ENCODE data around the gene NOC4L. TPM values are rescaled to one million over a fixed set of nuclear protein-coding genes. Genes with fewer than 3 reads are reported as not detected.

NOC4L gene
- total and polyA plus RNA-seq, 4 experiments from 2014 or later, result 13.9 to 26.0 (median 17.7) TPM

GRCh38 chr12:132139912-132140311 lies 4.3 kb upstream of the NOC4L start:
- peaks cover 0 to 2% (median 0%) of the 10 kb centered on the region in 8 donors for H3K9me3 Mint-ChIP-seq
- H3K27ac ChIP-seq (ENCODE audit: low read depth, low read length), result no peak overlapping the region
- intact Hi-C loops (cut with micrococcal nuclease), result loop anchor here (10.0 kb wide), 1 partner anchor 215 kb away; the partner anchor contains the start of gene PUS1
- peaks cover 13 to 22% of the 10 kb centered on the region in 2 donors for H3K36me3 Mint-ChIP-seq
- H3K9me3 ChIP-seq (ENCODE audit: control insufficient read depth in 1 of 2, low read length in 2 of 2), result no peaks in the 10 kb centered on the region
- peaks cover 6 to 20% (median 14%) of the 10 kb centered on the region in 4 donors for H3K4me1 Mint-ChIP-seq
- H3K4me3 Mint-ChIP-seq, result peak overlapping the region in 1 of 8 donors; percentile 67
- POLR2A ChIA-PET (ENCODE audit: partially characterized antibody), result interaction anchor here (1.7 kb wide), 1 partner anchor 9 kb away, joined by 4 read pairs; no protein-coding TSS in a partner anchor
- no peaks in the 10 kb centered on the region for H3K27me3 ChIP-seq (ENCODE audit: insufficient read depth, low read length)
- H3K27me3 Mint-ChIP-seq, result peaks cover 0 to 2% of the 10 kb centered on the region in 2 donors
- H3K27ac Mint-ChIP-seq, result no peak overlapping the region
- CTCF ChIA-PET (ENCODE audit: partially characterized antibody), result interaction anchor here (2.0 kb wide), 1 partner anchor 14 kb away, joined by 7 read pairs; no protein-coding TSS in a partner anchor
- peaks cover 17% of the 10 kb centered on the region for H3K4me1 ChIP-seq (ENCODE audit: insufficient read depth, low read length)
- peaks cover 33% of the 10 kb centered on the region for H3K36me3 ChIP-seq (ENCODE audit: insufficient read depth, low read length)
- no peak for DNase-seq
- no peak overlapping the region for H3K4me3 ChIP-seq (ENCODE audit: low read length in 2 of 2)

DNA sequence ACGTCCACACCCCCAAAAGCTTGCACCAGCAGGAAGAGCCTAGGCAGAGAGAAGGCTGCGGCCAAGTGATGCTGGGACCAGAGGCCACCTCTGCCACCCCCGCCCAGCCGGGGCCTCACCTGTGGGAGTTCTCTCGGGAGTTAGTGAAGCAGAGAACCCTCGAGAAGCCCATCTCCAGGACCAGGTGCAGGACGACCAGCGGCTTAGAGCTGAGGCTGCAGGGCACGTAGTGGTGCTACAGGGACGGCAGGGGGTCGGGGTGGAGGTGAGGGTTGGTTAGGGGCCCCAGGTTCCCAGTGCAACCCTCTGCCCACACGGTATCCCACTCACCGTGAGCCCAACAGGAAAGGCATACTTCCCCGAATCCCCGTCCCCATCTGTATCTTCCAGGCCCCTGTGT lies 3.8 kb upstream of the NOC4L start:
- Mint-ChIP-seq H3K4me1 (peaks cover 8 to 25% (median 18%) of the 10 kb centered on the region in 4 donors), H3K4me3 (no peak overlapping the region), H3K9me3 (peaks cover 0 to 2% (median 0%) of the 10 kb centered on the region in 8 donors), H3K27ac (no peak overlapping the region), H3K27me3 (peaks cover 0 to 2% of the 10 kb centered on the region in 2 donors), H3K36me3 (peaks cover 13 to 24% of the 10 kb centered on the region in 2 donors)
- H3K27me3 ChIP-seq (ENCODE audit: insufficient read depth, low read length), result no peaks in the 10 kb centered on the region
- H3K9me3 ChIP-seq (ENCODE audit: control insufficient read depth in 1 of 2, low read length in 2 of 2), result no peaks in the 10 kb centered on the region
- no peak overlapping the region for H3K27ac ChIP-seq (ENCODE audit: low read depth, low read length)
- CTCF ChIA-PET (ENCODE audit: partially characterized antibody), result interaction anchor here (2.0 kb wide), 1 partner anchor 13 kb away, joined by 7 read pairs; no protein-coding TSS in a partner anchor
- no peak for DNase-seq
- intact Hi-C loops (cut with micrococcal nuclease), result loop anchor here (10.0 kb wide), 1 partner anchor 216 kb away; the partner anchor contains the start of gene PUS1
- H3K4me3 ChIP-seq (ENCODE audit: low read length in 2 of 2), result no peak overlapping the region
- peaks cover 23% of the 10 kb centered on the region for H3K4me1 ChIP-seq (ENCODE audit: insufficient read depth, low read length)
- peaks cover 33% of the 10 kb centered on the region for H3K36me3 ChIP-seq (ENCODE audit: insufficient read depth, low read length)
- POLR2A ChIA-PET (ENCODE audit: partially characterized antibody), result interaction anchor here (1.7 kb wide), 1 partner anchor 10 kb away, joined by 4 read pairs; no protein-coding TSS in a partner anchor

GRCh38 chr12:132140918-132141841 lies 3.1 kb upstream of the NOC4L start:
- H3K27ac ChIP-seq (ENCODE audit: low read depth, low read length), result no peak overlapping the region
- peaks cover 0 to 2% (median 0%) of the 10 kb centered on the region in 8 donors for H3K9me3 Mint-ChIP-seq
- POLR2A ChIA-PET (ENCODE audit: partially characterized antibody), result interaction anchor here (1.7 kb wide), 1 partner anchor 11 kb away, joined by 4 read pairs; no protein-coding TSS in a partner anchor
- peaks cover 13 to 32% (median 24%) of the 10 kb centered on the region in 4 donors for H3K4me1 Mint-ChIP-seq
- H3K27me3 Mint-ChIP-seq, result peaks cover 0 to 2% of the 10 kb centered on the region in 2 donors
- no peak overlapping the region for H3K4me3 ChIP-seq (ENCODE audit: low read length in 2 of 2)
- peak overlapping the region in 1 of 8 donors; percentile 20 for H3K4me3 Mint-ChIP-seq
- intact Hi-C loops (cut with micrococcal nuclease), result loop anchor here (10.0 kb wide), 1 partner anchor 216 kb away; the partner anchor contains the start of gene PUS1
- no peaks in the 10 kb centered on the region for H3K9me3 ChIP-seq (ENCODE audit: control insufficient read depth in 1 of 2, low read length in 2 of 2)
- H3K36me3 Mint-ChIP-seq, result peaks cover 17 to 24% of the 10 kb centered on the region in 2 donors
- H3K36me3 ChIP-seq (ENCODE audit: insufficient read depth, low read length), result peaks cover 33% of the 10 kb centered on the region
- peaks cover 27% of the 10 kb centered on the region for H3K4me1 ChIP-seq (ENCODE audit: insufficient read depth, low read length)
- CTCF ChIA-PET (ENCODE audit: partially characterized antibody), result interaction anchor here (2.0 kb wide), 1 partner anchor 13 kb away, joined by 7 read pairs; no protein-coding TSS in a partner anchor
- no peaks in the 10 kb centered on the region for H3K27me3 ChIP-seq (ENCODE audit: insufficient read depth, low read length)
- no peak overlapping the region for H3K27ac Mint-ChIP-seq
- DNase-seq, result no peak

DNA sequence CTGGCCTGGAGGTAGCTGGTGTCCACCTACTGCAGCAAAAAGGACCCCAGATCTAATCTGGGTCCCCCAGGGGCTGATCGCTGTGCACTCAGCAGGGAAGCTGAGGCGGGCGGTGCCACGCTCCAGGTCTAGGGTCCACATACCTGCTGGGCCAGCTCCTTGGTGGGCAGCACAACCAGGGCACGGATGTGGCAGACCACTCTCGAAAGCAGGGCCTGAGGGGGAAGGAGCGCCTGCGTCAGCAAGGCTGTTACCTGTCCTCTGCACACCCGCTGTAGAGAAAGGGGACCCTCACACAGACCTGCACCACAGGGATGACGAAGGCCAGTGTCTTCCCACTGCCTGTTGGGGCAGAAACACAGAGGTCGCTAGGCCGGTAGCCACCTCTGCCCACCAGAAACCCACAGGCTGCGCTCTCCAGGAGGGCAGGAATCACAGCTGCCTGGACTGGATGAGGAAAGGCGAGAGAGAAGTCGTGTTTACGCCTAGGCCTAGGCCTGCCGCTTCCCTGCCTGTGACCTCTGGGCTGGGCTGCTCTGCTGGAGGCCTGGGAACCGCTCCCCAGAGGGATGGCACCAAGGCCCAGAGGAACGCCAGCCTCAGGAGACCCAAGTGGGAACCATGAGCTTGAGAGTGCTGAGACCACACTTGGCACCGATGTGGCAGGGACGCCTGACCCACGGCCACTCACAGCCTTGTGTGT lies 2.1 kb upstream of the NOC4L start:
- Histone ChIP-seq H3K4me1 (ENCODE audit: insufficient read depth, low read length) (peaks cover 27% of the 10 kb centered on the region), H3K4me3 (ENCODE audit: low read length in 2 of 2) (no peak overlapping the region), H3K27ac (ENCODE audit: low read depth, low read length) (no peak overlapping the region), H3K9me3 (ENCODE audit: control insufficient read depth in 1 of 2, low read length in 2 of 2) (no peaks in the 10 kb centered on the region), H3K36me3 (ENCODE audit: insufficient read depth, low read length) (peaks cover 33% of the 10 kb centered on the region), H3K27me3 (ENCODE audit: insufficient read depth, low read length) (no peaks in the 10 kb centered on the region)
- Mint-ChIP-seq H3K27ac (peak overlapping the region in 5 of 7 donors; percentile 29 to 92 (median 74)), H3K36me3 (peaks cover 21 to 25% of the 10 kb centered on the region in 2 donors), H3K9me3 (peaks cover 0 to 4% (median 0%) of the 10 kb centered on the region in 8 donors), H3K4me3 (peak overlapping the region; percentile 53 to 87 (median 84)), H3K27me3 (peaks cover 0 to 2% of the 10 kb centered on the region in 2 donors), H3K4me1 (peaks cover 15 to 42% (median 28%) of the 10 kb centered on the region in 4 donors)
- intact Hi-C loops (cut with micrococcal nuclease), result loop anchor here (10.0 kb wide), 1 partner anchor 217 kb away; the partner anchor contains the start of gene PUS1
- ChIA-PET CTCF (ENCODE audit: partially characterized antibody) (interaction anchor here (1.0 kb wide), 1 partner anchor 11 kb away, joined by 3 read pairs; no protein-coding TSS in a partner anchor), POLR2A (ENCODE audit: partially characterized antibody) (no interaction called here)
- DNase-seq, result no peak

DNA sequence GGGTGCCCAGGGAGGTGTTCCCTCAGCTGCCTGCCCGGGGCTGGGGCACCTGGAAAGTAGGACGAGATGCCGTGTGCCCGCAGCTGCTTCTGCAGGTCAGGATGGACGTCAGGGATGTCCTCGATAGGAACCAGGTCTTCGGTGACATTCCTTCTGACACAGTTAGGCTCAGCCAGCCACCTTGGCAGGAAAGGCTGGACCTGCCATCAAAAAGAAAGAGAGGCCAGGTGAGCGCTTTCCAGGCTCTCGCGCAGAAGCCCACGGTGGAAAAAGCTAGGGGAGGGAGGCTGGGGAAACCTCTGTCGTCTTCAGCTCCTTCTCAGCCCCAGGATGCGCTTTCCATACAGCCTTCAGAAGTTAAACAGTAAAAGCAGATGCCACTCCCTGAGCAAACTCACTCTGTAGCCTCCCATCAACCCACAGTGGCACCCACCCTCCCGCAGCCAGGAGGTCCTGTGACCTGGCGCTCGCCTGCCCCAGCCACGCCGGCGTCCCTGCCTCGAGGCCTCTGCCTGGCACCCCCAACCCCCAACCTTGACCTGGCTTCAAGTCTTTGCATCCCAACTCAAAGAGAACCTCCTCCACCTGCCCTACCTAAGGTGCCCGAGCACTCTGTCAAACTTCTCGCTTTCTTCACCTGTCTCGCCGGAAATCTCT lies 1.4 kb upstream of the NOC4L start:
- Histone ChIP-seq H3K27me3 (ENCODE audit: insufficient read depth, low read length) (no peaks in the 10 kb centered on the region), H3K4me3 (ENCODE audit: low read length in 2 of 2) (peak overlapping the region; percentile 19 to 67), H3K9me3 (ENCODE audit: control insufficient read depth in 1 of 2, low read length in 2 of 2) (no peaks in the 10 kb centered on the region), H3K27ac (ENCODE audit: low read depth, low read length) (peak overlapping the region; percentile 82), H3K4me1 (ENCODE audit: insufficient read depth, low read length) (peaks cover 27% of the 10 kb centered on the region), H3K36me3 (ENCODE audit: insufficient read depth, low read length) (peaks cover 35% of the 10 kb centered on the region)
- peaks cover 0 to 4% (median 0%) of the 10 kb centered on the region in 8 donors for H3K9me3 Mint-ChIP-seq
- H3K4me3 Mint-ChIP-seq, result peak overlapping the region; percentile 76 to 87 (median 85)
- H3K36me3 Mint-ChIP-seq, result peaks cover 21 to 24% of the 10 kb centered on the region in 2 donors
- peak overlapping the region; percentile 77 to 92 (median 86) for H3K27ac Mint-ChIP-seq
- no peak for DNase-seq
- ChIA-PET POLR2A (ENCODE audit: partially characterized antibody) (no interaction called here), CTCF (ENCODE audit: partially characterized antibody) (interaction anchor here (1.0 kb wide), 1 partner anchor 11 kb away, joined by 3 read pairs; no protein-coding TSS in a partner anchor)
- intact Hi-C loops (cut with micrococcal nuclease), result loop anchor here (10.0 kb wide), 1 partner anchor 218 kb away; the partner anchor contains the start of gene PUS1
- H3K4me1 Mint-ChIP-seq, result peaks cover 15 to 42% (median 27%) of the 10 kb centered on the region in 4 donors
- H3K27me3 Mint-ChIP-seq, result peaks cover 0 to 2% of the 10 kb centered on the region in 2 donors

All from CD4-positive, alpha-beta memory T cell (primary cell).